HFFc6 (cell line): ENCODE measurements around the gene DNAJA2. TPM values are rescaled to one million over a fixed set of nuclear protein-coding genes. Genes with fewer than 3 reads are reported as not detected.

ENCODE experiments used
- DNase-seq: peaks from one replicate; pipeline ENCODE4 v3.0.0-alpha.2; 2018
- H3K27ac Mint-ChIP-seq: 2 replicates; pipeline ENCODE4 v1.8.0; 2020; ENCODE audit warnings: mild to moderate bottlenecking, mixed read lengths
- H3K27me3 Mint-ChIP-seq: 2 replicates; pipeline ENCODE4 v1.8.0; 2021; ENCODE audit warnings: mild to moderate bottlenecking, moderate library complexity, mixed read lengths; ENCODE audit not compliant: insufficient read depth
- H3K36me3 Mint-ChIP-seq: 2 replicates; pipeline ENCODE4 v1.8.0; 2021; ENCODE audit warnings: low read depth, mixed read lengths
- H3K4me1 Mint-ChIP-seq: 2 replicates; pipeline ENCODE4 v1.8.0; 2020; ENCODE audit warnings: low read depth, mixed read lengths
- H3K4me3 Mint-ChIP-seq: 2 replicates; pipeline ENCODE4 v1.8.0; 2020; ENCODE audit warnings: mild to moderate bottlenecking, moderate library complexity, mixed read lengths
- H3K9me3 Mint-ChIP-seq: 2 replicates; pipeline ENCODE4 v1.8.0; 2020; ENCODE audit warnings: mild to moderate bottlenecking, mixed read lengths
- total RNA-seq, 6 experiments: library from RNA; stranded (reverse); fragmentation: NEBNext Ultra II Directional; extraction: Animal tissue kit (Norgen Biotek cat#: 25700); gene quantifications; 2 replicates in 1 of 6; 3 replicates in 5 of 6; pipeline ENCODE4 v1.2.3, GENCODE V29; 2021
- TF ChIP-seq, protein P1 (sequence below): fragments of 200-600 bp; sonication (generic); IDR thresholded peaks from 2 replicates; pipeline ENCODE4 v1.5.0; 2021; ENCODE audit warnings: antibody characterized with exemption, mild to moderate bottlenecking

The DNAJA2 gene
- total RNA-seq, 6 experiments from 2014 or later = 64.2 to 80.3 (median 72.5) TPM

DNA sequence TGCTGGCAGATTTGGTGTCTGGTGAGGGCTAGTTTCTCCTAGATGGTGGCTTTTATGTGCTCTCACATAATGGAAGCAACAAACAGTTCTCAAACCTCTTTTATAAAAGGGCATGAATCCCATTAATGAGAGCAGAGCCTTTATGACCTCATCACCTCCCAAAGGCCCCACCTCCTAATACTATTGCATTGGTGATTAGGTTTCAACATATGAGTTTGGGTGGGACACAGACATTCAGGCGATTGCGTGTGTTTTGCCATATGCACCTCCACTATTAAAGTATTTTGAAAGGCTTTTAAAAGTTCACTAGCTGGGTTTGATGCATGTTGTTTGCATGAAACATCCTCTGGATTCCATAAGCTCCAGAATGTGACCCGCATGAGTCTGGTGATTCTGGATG, 24.4 kb upstream of the DNAJA2 start:
- H3K27me3 Mint-ChIP-seq = peaks cover 10% of the 10 kb centered on the region
- no peak for DNase-seq
- H3K27ac Mint-ChIP-seq = no peak overlapping the region
- no peaks in the 10 kb centered on the region for H3K9me3 Mint-ChIP-seq
- peaks cover 6% of the 10 kb centered on the region for H3K4me1 Mint-ChIP-seq
- no peak overlapping the region for H3K4me3 Mint-ChIP-seq
- H3K36me3 Mint-ChIP-seq = no peaks in the 10 kb centered on the region
- TF ChIP-seq, protein P1, sequence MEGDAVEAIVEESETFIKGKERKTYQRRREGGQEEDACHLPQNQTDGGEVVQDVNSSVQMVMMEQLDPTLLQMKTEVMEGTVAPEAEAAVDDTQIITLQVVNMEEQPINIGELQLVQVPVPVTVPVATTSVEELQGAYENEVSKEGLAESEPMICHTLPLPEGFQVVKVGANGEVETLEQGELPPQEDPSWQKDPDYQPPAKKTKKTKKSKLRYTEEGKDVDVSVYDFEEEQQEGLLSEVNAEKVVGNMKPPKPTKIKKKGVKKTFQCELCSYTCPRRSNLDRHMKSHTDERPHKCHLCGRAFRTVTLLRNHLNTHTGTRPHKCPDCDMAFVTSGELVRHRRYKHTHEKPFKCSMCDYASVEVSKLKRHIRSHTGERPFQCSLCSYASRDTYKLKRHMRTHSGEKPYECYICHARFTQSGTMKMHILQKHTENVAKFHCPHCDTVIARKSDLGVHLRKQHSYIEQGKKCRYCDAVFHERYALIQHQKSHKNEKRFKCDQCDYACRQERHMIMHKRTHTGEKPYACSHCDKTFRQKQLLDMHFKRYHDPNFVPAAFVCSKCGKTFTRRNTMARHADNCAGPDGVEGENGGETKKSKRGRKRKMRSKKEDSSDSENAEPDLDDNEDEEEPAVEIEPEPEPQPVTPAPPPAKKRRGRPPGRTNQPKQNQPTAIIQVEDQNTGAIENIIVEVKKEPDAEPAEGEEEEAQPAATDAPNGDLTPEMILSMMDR = no peak

DNA sequence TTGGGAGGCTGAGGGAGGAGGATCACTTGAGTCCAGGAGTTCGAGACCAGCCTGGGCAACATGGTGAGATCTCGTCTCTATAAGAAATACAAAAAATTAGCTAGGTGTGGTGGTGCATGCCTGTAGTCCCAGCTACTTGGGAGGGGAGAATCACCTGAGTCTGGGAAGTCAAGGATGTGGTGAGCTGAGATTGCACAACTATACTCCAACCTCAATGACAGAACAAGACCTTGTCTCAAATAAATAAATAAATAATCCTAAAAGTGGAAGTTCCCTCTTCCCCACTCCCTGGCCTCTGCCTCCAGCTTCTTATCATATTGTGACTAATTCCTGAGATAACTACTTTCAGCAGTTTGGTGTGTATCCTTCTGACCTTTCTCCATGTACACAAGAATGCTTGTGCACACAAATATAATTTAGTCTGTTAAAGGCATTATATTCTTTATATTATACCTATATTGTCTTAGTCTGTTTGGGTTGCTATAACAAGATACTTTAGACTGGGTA, 23.5 kb upstream of the DNAJA2 start:
- H3K27ac Mint-ChIP-seq = no peak overlapping the region
- H3K4me1 Mint-ChIP-seq = peaks cover 6% of the 10 kb centered on the region
- TF ChIP-seq, protein P1 = no peak
- H3K9me3 Mint-ChIP-seq = no peaks in the 10 kb centered on the region
- DNase-seq = no peak
- no peak overlapping the region for H3K4me3 Mint-ChIP-seq
- no peaks in the 10 kb centered on the region for H3K36me3 Mint-ChIP-seq
- peaks cover 10% of the 10 kb centered on the region for H3K27me3 Mint-ChIP-seq

DNA sequence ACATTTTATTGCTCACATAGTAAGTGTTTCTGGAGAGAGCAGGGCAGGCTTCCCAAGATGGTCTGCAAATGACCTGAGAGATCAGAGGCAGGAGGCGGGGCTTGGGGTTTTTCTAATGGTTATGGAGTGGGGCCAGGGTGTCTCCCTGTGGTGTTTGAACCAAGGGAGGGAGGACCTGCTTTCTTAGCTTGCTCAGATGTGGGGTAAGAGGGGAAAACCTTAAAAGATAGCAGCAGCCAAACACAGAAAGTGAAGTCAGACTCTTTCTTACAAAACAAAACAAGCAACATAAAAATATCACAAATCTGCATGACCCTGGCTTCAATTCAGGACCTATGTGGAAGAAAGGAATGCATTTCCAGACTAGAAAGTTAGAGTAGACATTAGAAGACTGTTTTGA, 22.9 kb upstream of the DNAJA2 start:
- TF ChIP-seq, protein P1 = no peak
- no peaks in the 10 kb centered on the region for H3K36me3 Mint-ChIP-seq
- DNase-seq = no peak
- H3K27me3 Mint-ChIP-seq = peaks cover 10% of the 10 kb centered on the region
- peaks cover 2% of the 10 kb centered on the region for H3K4me1 Mint-ChIP-seq
- H3K27ac Mint-ChIP-seq = no peak overlapping the region
- no peak overlapping the region for H3K4me3 Mint-ChIP-seq
- H3K9me3 Mint-ChIP-seq = no peaks in the 10 kb centered on the region

DNA sequence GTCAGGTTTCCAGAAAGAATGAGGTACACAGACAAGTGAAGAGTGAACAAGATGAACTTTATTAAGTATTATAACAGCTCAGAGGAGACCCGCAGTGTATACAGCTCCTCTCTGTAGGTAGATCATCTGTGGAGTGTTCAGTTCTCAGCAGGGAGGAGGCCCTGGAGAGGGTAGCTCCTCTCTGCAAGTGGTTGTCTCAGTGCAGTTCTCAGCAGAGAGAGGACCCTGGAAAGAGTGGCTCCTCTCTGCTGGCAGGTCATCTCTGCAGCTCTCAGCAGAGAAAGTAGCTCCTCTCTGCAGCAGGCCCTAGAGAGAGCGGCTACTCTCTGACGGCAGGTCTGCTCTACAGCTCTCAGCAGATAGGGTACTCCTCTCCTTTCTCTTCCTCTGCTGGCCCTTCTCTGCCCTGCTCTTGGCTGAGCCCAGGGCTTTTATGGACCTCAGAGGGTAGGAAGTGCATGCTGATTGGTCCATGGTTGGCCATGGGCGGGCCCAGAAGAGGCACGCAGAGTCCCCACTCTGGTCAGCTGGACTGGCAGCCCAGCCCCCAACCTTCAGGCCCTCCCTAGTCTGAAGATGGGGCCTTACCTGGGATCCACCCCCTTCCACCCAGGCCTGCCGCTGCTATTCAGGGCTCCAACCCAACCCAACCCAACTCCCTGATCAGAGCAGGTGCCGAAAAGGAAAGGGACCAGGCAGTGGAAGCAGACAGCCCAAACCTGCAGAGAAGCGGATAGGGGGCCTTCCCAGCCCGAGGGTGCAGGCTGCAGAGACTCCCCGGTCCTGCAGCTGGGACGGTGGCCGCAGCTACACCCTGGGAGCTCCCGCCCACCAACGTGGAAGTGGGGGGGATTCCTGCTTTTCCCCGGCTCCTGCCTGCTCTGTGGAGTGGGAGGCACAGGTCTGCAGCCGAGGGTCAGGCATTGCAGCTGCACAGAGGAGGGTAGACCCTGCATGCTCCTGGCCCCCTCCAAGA, 18.5 kb upstream of the DNAJA2 start:
- DNase-seq = no peak
- H3K27ac Mint-ChIP-seq = no peak overlapping the region

DNA sequence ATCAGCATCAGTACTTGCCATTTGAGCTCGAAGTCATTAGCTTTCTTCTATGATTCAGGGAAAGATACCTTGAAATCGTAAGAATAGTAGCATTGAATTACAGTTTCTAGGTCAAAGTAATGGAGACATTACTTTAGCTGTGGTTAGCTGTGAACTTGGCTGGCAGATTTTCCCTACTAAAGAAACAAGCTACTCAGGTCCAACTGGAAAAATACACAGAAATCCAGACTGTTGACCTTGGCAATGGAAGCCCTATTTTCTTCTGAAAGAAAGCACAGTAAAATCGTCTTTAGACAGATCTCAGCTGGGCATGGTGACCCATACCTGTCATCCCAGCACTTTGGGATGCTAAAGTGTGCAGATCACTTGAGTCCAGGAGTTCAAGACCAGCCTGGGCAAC, 13.4 kb upstream of the DNAJA2 start:
- no peak for DNase-seq
- H3K4me1 Mint-ChIP-seq = no peaks in the 10 kb centered on the region
- H3K27ac Mint-ChIP-seq = no peak overlapping the region
- TF ChIP-seq, protein P1 = no peak
- H3K27me3 Mint-ChIP-seq = peaks cover 15% of the 10 kb centered on the region
- no peaks in the 10 kb centered on the region for H3K9me3 Mint-ChIP-seq
- no peaks in the 10 kb centered on the region for H3K36me3 Mint-ChIP-seq
- no peak overlapping the region for H3K4me3 Mint-ChIP-seq

More for the DNA sequence above, 18.5 kb upstream of the DNAJA2 start:
- TF ChIP-seq, protein P1 = no peak
- Mint-ChIP-seq H3K4me1 (no peaks in the 10 kb centered on the region; the same call in 1 of the 2 replicates), H3K4me3 (no peak overlapping the region), H3K36me3 (no peaks in the 10 kb centered on the region), H3K27me3 (peaks cover 15% of the 10 kb centered on the region), H3K9me3 (no peaks in the 10 kb centered on the region)
